Smooth muscle cell (in vitro differentiated cells): ENCODE measurements around the gene POU2F3. TPM values are rescaled to one million over a fixed set of nuclear protein-coding genes. Genes with fewer than 3 reads are reported as not detected.

ENCODE experiments used
- DNase-seq: peaks from one replicate; lab custom pipeline; 2025; ENCODE audit not compliant: unreplicated experiment; lab: John Stamatoyannopoulos, UW
- H2AFZ ChIP-seq: fragments of 200-600 bp; sonication (generic); 2 replicates; pipeline ENCODE4 v1.6.0; 2016; ENCODE audit warnings: antibody characterized with exemption, low read depth, mild to moderate bottlenecking
- H3F3A ChIP-seq: fragments of 200-600 bp; sonication (generic); 2 replicates; pipeline ENCODE4 v1.6.0; 2017; ENCODE audit warnings: antibody characterized with exemption, low read depth
- H3K27ac ChIP-seq: fragments of 200-600 bp; sonication (generic); 2 replicates; pipeline ENCODE4 v1.5.1; 2016; ENCODE audit warnings: low read depth, mild to moderate bottlenecking
- H3K27me3 ChIP-seq: fragments of 200-600 bp; sonication (generic); 2 replicates; pipeline ENCODE4 v1.6.1; 2016; ENCODE audit warnings: low read depth, mild to moderate bottlenecking
- H3K36me3 ChIP-seq: fragments of 200-600 bp; sonication (generic); 2 replicates; pipeline ENCODE4 v1.5.1; 2016; ENCODE audit warnings: low read depth
- H3K4me1 ChIP-seq: fragments of 200-600 bp; sonication (generic); 2 replicates; pipeline ENCODE4 v1.5.1; 2016; ENCODE audit warnings: low read depth
- H3K4me2 ChIP-seq: fragments of 200-600 bp; sonication (generic); 2 replicates; pipeline ENCODE4 v1.6.0; 2016; ENCODE audit warnings: mild to moderate bottlenecking
- H3K4me3 ChIP-seq: fragments of 200-600 bp; sonication (generic); 2 replicates; pipeline ENCODE4 v1.5.1; 2016; ENCODE audit warnings: mild to moderate bottlenecking
- H3K79me2 ChIP-seq: fragments of 200-600 bp; sonication (generic); 2 replicates; pipeline ENCODE4 v1.6.0; 2016; ENCODE audit warnings: low read depth, mild to moderate bottlenecking
- H3K9ac ChIP-seq: fragments of 200-600 bp; sonication (generic); 2 replicates; pipeline ENCODE4 v1.6.0; 2016; ENCODE audit warnings: low read depth
- H3K9me3 ChIP-seq: fragments of 200-600 bp; sonication (generic); replicated peaks from 2 replicates; pipeline ENCODE4 v1.5.1; 2016; ENCODE audit warnings: low read depth
- H4K20me1 ChIP-seq: fragments of 200-600 bp; sonication (generic); 2 replicates; pipeline ENCODE4 v1.6.0; 2016; ENCODE audit warnings: low read depth
- WGBS: methylation state at CpG from one replicate; pipeline ENCODE4 v1.1.7; 2016; ENCODE audit warnings: low lambda C conversion rate; 5-methylcytosine and 5-hydroxymethylcytosine counted together
- polyA plus RNA-seq: library from polyadenylated mRNA; unstranded; fragments of >200 nt; fragmentation: Nextera tagmentation; extraction: Ambion mirVana; gene quantifications from 2 replicates; pipeline ENCODE4 v1.2.1, GENCODE V29; 2016
- total RNA-seq: library from RNA; depleted of rRNA; stranded (reverse); fragments of >200 nt; gene quantifications from 2 replicates; pipeline ENCODE4 v1.2.3, GENCODE V29; 2014
- TF ChIP-seq, protein P1 (sequence below): fragments of 200-600 bp; sonication (generic); IDR thresholded peaks from 2 replicates; pipeline ENCODE4 v1.5.1; 2017; ENCODE audit warnings: borderline replicate concordance, mild to moderate bottlenecking, antibody characterized with exemption; ENCODE audit not compliant: insufficient read depth, poor library complexity, severe bottlenecking

Gene POU2F3
- total RNA-seq (2.8 TPM in 1 of 2 replicates, not detected in the other), polyA plus RNA-seq (0.34 TPM in 1 of 2 replicates, not detected in the other)

DNA sequence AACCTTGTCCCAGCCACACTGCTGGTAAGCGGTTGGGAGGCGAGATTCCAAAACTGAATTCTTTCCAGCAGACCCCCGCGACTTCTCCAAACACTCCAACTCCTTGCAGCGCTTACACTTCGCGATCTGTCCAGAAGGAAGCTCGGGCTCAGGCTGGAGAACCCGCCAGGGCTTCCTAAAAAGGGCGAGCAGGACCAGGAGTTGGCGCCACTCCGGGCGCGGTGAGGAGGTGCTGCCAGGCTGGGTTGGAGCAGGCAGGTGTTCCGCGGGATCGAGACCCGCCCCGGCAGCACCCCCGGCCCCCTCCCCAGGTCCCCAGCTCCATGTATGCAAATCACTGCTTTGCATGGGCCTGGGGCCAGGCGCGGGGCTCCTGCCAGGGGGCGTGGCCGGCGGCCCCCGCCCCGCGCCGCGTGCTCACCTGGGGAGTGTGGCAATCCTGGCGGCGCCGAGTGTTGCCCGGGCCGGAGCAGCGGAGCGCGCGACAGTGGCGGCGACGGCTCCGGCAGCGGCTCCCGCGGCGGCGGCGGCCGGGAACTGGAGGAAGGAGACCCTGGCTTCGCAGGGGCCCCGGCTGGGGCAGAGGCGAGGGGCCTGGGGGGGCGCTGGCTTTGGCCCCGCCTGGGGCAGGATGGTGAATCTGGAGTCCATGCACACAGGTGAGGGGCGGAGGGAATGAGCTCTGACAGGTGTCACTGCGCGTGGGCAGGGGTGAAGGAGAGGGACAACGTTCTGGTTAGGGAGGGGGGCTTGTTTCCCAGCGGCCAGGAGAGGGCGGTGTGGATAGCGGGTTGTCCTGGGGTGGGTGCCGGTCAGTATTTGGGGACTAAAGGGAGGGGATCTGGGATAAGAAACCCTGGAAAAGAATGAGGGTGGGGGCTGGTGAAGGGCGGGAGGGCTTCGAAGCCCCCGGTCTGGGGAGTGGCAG, at the start of gene POU2F3:
Gene POU2F3 (plus strand): TSS at position 428 of the 928 bp plus-strand sequence. CDS start 204 bp downstream, at position 632.
- no peak within 1 kb of the TSS for H2AFZ ChIP-seq

DNA sequence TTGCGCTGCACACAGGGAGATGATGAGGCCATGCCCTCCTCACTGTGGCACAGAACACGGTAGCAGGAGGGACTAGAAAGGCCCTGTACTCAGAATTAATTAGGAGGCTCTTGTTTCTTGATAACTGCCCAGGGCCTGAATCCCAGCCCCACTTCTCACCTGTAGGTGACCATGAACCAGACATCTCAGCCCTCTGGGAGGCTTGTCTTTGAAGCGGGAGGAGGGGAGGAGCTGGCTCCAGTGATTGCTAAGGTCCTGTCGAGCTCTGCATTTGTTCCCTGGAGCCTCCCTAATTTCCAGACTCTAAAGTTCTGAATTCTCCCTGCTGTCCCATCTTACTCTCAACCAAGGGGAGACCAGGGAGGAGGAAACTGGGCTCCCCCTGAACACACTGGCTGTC, 48.9 kb upstream of the POU2F3 start:
- WGBS: 80% methylated on average over 4 of the region's 4 CpGs

More for the DNA sequence above, at the start of gene POU2F3:
- TF ChIP-seq, protein P1, sequence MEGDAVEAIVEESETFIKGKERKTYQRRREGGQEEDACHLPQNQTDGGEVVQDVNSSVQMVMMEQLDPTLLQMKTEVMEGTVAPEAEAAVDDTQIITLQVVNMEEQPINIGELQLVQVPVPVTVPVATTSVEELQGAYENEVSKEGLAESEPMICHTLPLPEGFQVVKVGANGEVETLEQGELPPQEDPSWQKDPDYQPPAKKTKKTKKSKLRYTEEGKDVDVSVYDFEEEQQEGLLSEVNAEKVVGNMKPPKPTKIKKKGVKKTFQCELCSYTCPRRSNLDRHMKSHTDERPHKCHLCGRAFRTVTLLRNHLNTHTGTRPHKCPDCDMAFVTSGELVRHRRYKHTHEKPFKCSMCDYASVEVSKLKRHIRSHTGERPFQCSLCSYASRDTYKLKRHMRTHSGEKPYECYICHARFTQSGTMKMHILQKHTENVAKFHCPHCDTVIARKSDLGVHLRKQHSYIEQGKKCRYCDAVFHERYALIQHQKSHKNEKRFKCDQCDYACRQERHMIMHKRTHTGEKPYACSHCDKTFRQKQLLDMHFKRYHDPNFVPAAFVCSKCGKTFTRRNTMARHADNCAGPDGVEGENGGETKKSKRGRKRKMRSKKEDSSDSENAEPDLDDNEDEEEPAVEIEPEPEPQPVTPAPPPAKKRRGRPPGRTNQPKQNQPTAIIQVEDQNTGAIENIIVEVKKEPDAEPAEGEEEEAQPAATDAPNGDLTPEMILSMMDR: peak; percentile 18
- H3K9ac ChIP-seq: no peak within 1 kb of the TSS
- 9% methylated on average over 47 of the region's 66 CpGs for WGBS
- peaks cover 67% of the 10 kb centered on the region for H3K27me3 ChIP-seq
- no peaks in the 10 kb centered on the region for H3K4me1 ChIP-seq
- no peaks in the 10 kb centered on the region for H3K36me3 ChIP-seq
- DNase-seq: no peak
- H3F3A ChIP-seq: no peaks in the 10 kb centered on the region
- H3K27ac ChIP-seq: no peak within 1 kb of the TSS
- no peaks in the 10 kb centered on the region for H4K20me1 ChIP-seq
- H3K4me2 ChIP-seq: peak within 1 kb of the TSS; percentile 76
- H3K9me3 ChIP-seq: no peaks in the 10 kb centered on the region
- H3K4me3 ChIP-seq: peak within 1 kb of the TSS; percentile 23
- H3K79me2 ChIP-seq: no peaks in the 10 kb centered on the region

DNA sequence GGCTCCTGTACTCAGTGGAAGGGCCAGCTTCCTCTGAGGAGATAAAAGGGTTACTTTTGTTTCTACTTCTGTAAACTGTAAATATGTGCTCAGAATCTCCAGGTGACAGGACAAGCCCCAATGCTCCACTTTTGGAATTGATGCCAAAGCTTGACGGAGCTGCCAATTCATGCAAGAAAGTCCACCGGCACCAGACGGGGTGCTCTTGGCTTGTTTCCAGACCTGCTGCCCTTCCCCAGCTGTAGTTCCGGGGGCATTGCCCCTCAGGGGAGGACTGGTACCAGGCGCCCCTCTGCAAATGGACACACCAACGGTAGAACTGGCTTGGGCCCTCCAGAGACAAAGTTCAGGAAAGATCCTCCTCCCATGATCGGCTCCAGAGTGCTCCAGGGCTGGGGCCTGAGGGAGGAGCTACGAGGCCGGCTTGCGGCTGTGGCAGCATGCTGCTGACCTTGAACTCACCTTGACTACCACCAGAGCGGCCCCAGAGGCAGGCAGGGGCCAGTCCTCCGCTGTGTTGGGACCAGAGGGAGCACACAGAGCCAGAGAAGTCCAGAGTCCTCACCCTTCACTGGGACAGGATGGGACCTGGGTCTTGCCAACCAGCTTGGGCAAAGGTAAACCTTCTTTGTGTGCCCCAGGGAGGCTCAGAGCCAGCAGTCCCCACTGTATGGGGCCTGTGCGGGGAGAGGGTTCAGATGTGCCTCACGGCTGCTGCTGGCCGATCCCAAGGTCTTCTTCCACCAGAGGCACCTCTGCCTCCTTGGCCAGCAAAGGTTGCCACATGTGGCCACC, 46.9 kb upstream of the POU2F3 start:
- Histone ChIP-seq H3K27me3 (no peaks in the 10 kb centered on the region), H3K27ac (no peak overlapping the region), H3F3A (no peaks in the 10 kb centered on the region), H2AFZ (no peak overlapping the region), H3K9ac (no peak overlapping the region), H3K79me2 (no peaks in the 10 kb centered on the region), H3K4me1 (peaks cover 24% of the 10 kb centered on the region), H3K36me3 (no peaks in the 10 kb centered on the region), H3K4me3 (no peak overlapping the region), H4K20me1 (no peaks in the 10 kb centered on the region), H3K4me2 (no peak overlapping the region), H3K9me3 (no peaks in the 10 kb centered on the region)
- WGBS: 97% methylated on average over 15 of the region's 15 CpGs
- DNase-seq: no peak
- TF ChIP-seq, protein P1: no peak

More for the DNA sequence above, 48.9 kb upstream of the POU2F3 start:
- Histone ChIP-seq H3K79me2 (no peaks in the 10 kb centered on the region), H4K20me1 (no peaks in the 10 kb centered on the region), H3K27ac (no peak overlapping the region), H3K4me2 (no peak overlapping the region), H3K4me1 (peaks cover 26% of the 10 kb centered on the region), H3F3A (peaks cover under 1% of the 10 kb centered on the region), H3K36me3 (no peaks in the 10 kb centered on the region), H3K9me3 (no peaks in the 10 kb centered on the region), H2AFZ (no peak overlapping the region), H3K4me3 (no peak overlapping the region), H3K27me3 (no peaks in the 10 kb centered on the region), H3K9ac (no peak overlapping the region)
- DNase-seq: no peak
- TF ChIP-seq, protein P1: no peak
